ENCODE measurements around the gene INPP5D. TPM values are rescaled to one million over a fixed set of nuclear protein-coding genes. Genes with fewer than 3 reads are reported as not detected.

INPP5D gene
- total RNA-seq, 1 donor from 2014 or later, result 8.9 TPM

DNA sequence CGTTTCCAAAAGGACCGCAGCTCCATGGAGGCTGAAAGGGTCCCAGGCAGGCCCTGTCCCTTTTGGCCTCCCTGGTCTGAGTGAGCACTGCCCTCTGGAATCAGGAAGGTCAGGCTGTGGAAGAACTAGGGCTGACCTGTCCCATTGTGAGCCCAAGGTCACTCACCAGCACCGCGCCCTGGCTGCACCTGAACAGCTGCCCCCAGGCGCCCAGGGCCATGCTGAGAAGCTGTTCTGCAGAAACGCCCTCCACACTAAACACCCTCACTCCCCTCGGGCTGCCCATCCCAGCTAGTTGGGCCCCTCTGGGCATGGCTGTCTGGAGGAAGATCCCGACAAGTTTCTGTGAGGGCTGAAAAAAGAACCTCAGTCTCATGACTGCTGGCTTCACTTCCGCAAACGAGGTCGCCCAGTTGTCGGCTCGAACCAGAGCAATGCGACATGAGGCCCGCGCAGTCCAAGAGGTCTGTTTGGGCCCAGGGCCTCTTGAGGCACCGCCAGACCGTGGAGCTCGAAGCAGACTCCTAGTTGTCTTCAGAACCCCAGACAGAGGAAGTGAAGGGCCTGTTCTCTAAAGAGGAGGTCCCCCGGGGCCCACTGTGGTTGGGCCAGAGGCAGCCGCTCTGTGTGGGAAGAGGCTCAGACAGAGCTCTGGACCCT lies 64.4 kb downstream of the INPP5D start:
- H3K4me1 Mint-ChIP-seq, result peaks cover 3% of the 10 kb centered on the region
- H3K36me3 Mint-ChIP-seq, result no peaks in the 10 kb centered on the region
- no peaks in the 10 kb centered on the region for H3K9me3 Mint-ChIP-seq
- no peak for DNase-seq (ENCODE audit: low spot score in 2 of 2, unreplicated experiment in 2 of 2)
- H3K27me3 Mint-ChIP-seq (ENCODE audit: low read depth), result no peaks in the 10 kb centered on the region
- H3K27ac Mint-ChIP-seq, result no peak overlapping the region
- no peak overlapping the region for H3K4me3 Mint-ChIP-seq
- TF ChIP-seq CTCF (IDR thresholded peaks at IDR 0.05; ENCODE audit: unreplicated experiment), result no peak

- no peak for DNase-seq (ENCODE audit: low spot score in 2 of 2, unreplicated experiment in 2 of 2)
- H3K4me3 Mint-ChIP-seq, result no peak overlapping the region
- no peak overlapping the region for H3K27ac Mint-ChIP-seq
- peaks cover 1% of the 10 kb centered on the region for H3K27me3 Mint-ChIP-seq (ENCODE audit: low read depth)
- H3K9me3 Mint-ChIP-seq, result no peaks in the 10 kb centered on the region
- TF ChIP-seq CTCF (IDR thresholded peaks at IDR 0.05; ENCODE audit: unreplicated experiment), result no peak
- no peaks in the 10 kb centered on the region for H3K36me3 Mint-ChIP-seq
- H3K4me1 Mint-ChIP-seq, result peaks cover 4% of the 10 kb centered on the region
Measured at GRCh38 chr2:233125455-233126065, 65.4 kb downstream of the INPP5D start.

DNA sequence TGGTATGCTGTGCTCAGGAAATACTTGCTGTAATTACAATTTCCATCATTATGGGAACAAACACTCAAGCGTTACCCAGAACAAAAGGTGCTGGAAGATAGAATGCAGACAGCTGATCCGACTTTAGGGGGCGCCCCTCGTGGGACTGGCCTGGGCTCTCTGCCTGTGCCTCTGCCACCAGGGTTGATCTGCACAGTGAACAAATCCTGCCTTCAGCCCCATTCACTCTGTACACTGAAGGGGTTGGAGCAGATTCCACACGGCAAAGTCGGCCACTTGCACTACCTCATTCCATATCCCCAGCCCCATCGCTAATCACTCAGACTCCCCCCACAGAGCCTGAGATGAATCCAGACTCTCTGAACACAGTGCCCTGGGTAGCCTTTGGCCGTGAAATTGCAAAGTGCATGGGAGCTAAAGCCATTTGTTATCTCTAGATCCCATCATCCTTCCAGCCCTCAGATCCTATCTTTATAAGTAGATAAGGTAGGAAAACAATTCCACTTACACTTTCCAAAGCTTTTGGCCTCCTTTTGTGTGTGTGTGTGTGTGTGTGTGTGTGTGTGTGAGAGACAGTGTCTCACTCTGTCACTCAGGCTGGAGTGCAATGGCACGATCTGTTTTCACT lies 69.3 kb downstream of the INPP5D start:
- H3K9me3 Mint-ChIP-seq, result no peaks in the 10 kb centered on the region
- no peak overlapping the region for H3K27ac Mint-ChIP-seq
- peaks cover 5% of the 10 kb centered on the region for H3K4me1 Mint-ChIP-seq
- peaks cover 12% of the 10 kb centered on the region for H3K27me3 Mint-ChIP-seq (ENCODE audit: low read depth)
- H3K4me3 Mint-ChIP-seq, result no peak overlapping the region
- DNase-seq (ENCODE audit: low spot score in 2 of 2, unreplicated experiment in 2 of 2), result no peak
- no peaks in the 10 kb centered on the region for H3K36me3 Mint-ChIP-seq
- no peak for TF ChIP-seq CTCF (IDR thresholded peaks at IDR 0.05; ENCODE audit: unreplicated experiment)

GRCh38 chr2:233130024-233130423 lies 69.9 kb downstream of the INPP5D start:
- Mint-ChIP-seq H3K4me1 (peaks cover 5% of the 10 kb centered on the region), H3K9me3 (no peaks in the 10 kb centered on the region), H3K27ac (no peak overlapping the region), H3K4me3 (no peak overlapping the region), H3K36me3 (no peaks in the 10 kb centered on the region), H3K27me3 (ENCODE audit: low read depth) (peaks cover 12% of the 10 kb centered on the region)
- DNase-seq (ENCODE audit: low spot score in 2 of 2, unreplicated experiment in 2 of 2), result no peak
- TF ChIP-seq CTCF (IDR thresholded peaks at IDR 0.05; ENCODE audit: unreplicated experiment), result no peak

DNA sequence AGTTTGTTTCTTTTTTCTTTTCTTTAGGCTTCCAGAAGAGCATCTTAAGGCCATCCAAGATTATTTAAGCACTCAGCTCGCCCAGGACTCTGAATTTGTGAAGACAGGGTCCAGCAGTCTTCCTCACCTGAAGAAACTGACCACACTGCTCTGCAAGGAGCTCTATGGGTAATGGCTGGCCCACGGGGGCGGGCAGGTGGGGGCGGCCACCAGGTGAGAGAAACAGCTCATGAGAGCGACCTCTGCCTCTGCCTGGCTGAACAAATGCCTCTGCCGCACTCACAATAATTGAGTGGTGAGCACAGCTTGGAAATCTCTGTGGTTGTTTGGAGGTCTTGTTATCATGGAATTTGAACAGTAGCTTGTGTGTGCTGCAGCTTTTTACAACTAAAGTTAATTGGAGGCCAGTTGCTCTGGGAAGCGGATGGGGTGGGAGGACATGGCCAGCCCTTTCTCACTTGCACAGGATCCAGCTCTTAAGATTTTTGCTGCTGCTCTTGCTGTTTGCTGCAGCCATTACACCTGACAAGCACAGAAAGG lies 70.4 kb downstream of the INPP5D start:
- DNase-seq (ENCODE audit: low spot score in 2 of 2, unreplicated experiment in 2 of 2), result no peak
- TF ChIP-seq CTCF (IDR thresholded peaks at IDR 0.05; ENCODE audit: unreplicated experiment), result no peak
- H3K4me3 Mint-ChIP-seq, result no peak overlapping the region
- no peaks in the 10 kb centered on the region for H3K36me3 Mint-ChIP-seq
- H3K27me3 Mint-ChIP-seq (ENCODE audit: low read depth), result peaks cover 12% of the 10 kb centered on the region
- peaks cover 5% of the 10 kb centered on the region for H3K4me1 Mint-ChIP-seq
- peaks cover under 1% of the 10 kb centered on the region for H3K9me3 Mint-ChIP-seq
- H3K27ac Mint-ChIP-seq, result no peak overlapping the region
